ENCODE data around the gene MFRP.

Gene MFRP

GRCh38 chr11:119295178-119295577 lies 51.3 kb downstream of the MFRP start:
- no peak for DNase-seq (ENCODE audit: low read depth)

- DNase-seq (ENCODE audit: low read depth), result no peak
Measured at GRCh38 chr11:119293461-119293860, 53.0 kb downstream of the MFRP start.

- DNase-seq (ENCODE audit: low read depth), result no peak
Measured at GRCh38 chr11:119290894-119291497, 55.5 kb downstream of the MFRP start.
